Posterior vena cava (tissue), 2 donors: Measurements from ENCODE around the gene ZC2HC1C. TPM values are rescaled to one million over a fixed set of nuclear protein-coding genes. Genes with fewer than 3 reads are reported as not detected.
"Not testable (repeated sequence)": the region's sequence is repeated elsewhere in the genome, so short reads cannot be mapped to it uniquely, and the experiment has no call there.

ENCODE experiments used
- DNase-seq: peaks from one replicate; pipeline ENCODE4 v3.0.0-alpha.2; 2020; ENCODE audit warnings: low spot score
- intact Hi-C, 2 donors: fragments of 100-400 bp; cut with DNase I; formaldehyde crosslinking; loops; one replicate each; pipeline versions ENCODE4 v1.14.1 to v1.14.2; 2022 to 2023
- total RNA-seq, 2 donors: library from RNA; stranded (reverse); fragmentation: NEBNext Ultra II Directional; extraction: Animal tissue kit (Norgen Biotek cat#: 25700); gene quantifications; one replicate each; pipeline ENCODE4 v1.2.1, GENCODE V29; 2021
- donor health status: DM: yes; HTN: yes; CAD: no.
- donor health status: DM: yes; HTN: yes; CAD: no.

The ZC2HC1C gene
- total RNA-seq, 2 donors from 2014 or later = 0.46 to 2.3 TPM

DNA sequence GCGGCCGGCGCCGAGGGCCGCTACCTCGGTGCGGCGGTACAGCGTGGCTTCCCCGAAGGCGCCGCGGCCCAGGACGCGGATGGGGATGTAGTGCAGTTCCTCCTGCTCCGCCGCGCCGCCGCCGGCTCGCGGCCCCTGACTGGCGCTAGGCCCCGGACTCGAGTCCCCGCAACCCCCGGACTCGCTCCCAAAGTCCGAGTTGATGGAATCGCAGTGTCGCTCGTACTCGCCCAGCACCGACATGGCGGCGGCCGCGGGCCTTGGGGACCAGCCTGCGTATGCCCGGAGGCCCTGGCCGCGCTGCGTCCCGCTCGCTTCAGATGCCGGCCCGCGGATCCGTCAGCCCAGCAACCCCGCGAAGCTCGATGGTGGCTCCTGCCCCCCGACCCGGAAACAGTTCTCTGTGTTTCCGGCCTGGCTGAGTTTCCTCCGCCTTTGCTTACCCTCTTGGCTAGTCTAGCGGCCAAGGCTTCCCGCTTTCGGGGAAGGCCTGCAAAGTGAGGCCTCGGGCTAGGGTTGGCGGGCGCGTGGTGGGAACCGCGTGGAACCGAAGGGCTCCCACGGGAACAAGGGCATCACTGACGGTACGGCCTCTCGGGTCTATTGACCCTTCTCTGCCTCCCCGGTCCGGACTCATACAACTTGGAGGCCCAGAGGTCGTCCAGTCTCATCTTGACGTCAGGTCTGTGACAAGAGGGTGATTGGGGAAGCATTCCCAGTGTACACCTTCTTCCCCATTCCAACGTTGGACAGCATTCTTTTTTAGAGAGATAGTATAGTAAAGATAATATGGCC is 57.4 kb downstream of the ZC2HC1C start, which contains the start of gene NEK9:
TSS of gene NEK9 (minus strand) at position 370 of the 795 bp plus-strand sequence. CDS start at position 243, 127 bp downstream.
- DNase-seq = peak; percentile 97
- intact Hi-C loops = loop anchor here in 1 of 2 donors (10.0 kb wide), 1 partner anchor 368 kb away; no protein-coding TSS in a partner anchor

DNA sequence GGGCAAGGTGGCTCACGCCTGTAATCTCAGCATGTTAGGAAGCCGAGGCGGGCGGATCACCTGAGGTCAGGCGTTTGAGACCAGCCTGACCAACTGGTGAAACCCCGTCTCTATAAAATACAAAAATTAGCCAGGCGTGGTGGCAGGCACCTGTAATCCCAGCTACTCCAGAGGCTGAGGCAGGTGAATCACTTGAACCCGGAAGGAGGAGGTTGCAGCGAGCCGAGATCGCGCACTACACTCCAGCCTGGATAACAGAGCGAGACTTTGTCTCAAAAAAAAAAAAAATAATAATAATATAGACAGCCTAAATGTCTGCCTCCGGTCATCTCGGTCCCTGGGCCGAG is 58.0 kb downstream of the ZC2HC1C start:
- intact Hi-C loops = loop anchor here in 1 of 2 donors (10.0 kb wide), 1 partner anchor 367 kb away; no protein-coding TSS in a partner anchor

DNA sequence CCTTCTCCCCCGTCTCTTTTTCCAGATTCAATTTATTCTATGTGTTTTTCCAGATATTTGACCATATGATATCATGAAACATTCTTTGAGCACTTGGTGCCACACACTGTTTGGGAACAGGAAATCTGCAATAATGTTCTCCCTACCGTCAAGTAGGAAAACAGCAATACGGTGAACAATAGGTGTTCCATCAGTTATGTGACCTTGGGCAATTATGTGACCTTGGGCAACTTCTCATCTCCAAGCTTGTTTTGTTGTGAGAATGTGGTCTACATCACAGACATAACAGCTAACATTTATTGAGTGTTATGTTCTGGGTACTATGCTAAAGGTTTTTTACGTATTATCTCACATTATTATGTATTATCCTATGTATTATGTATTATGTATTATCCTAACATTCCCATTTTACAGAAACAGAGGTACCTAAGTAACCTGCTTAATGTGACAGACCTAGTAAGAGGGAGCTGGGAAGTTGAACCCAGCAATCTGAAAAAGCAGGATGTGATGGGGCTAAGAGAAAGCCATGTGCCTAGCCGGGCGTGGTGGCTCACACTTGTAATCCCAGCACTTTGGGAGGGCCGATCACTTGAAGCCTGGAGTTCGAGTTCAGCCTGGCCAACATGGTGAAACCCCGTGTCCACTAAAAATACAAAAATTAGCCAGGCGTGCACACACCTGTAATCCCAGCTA is 58.6 kb downstream of the ZC2HC1C start:
- no peak for DNase-seq
- intact Hi-C loops = loop anchor here in 1 of 2 donors (10.0 kb wide), 1 partner anchor 367 kb away; no protein-coding TSS in a partner anchor

More for the DNA sequence above, 58.0 kb downstream of the ZC2HC1C start:
- not testable (repeated sequence) for DNase-seq

DNA sequence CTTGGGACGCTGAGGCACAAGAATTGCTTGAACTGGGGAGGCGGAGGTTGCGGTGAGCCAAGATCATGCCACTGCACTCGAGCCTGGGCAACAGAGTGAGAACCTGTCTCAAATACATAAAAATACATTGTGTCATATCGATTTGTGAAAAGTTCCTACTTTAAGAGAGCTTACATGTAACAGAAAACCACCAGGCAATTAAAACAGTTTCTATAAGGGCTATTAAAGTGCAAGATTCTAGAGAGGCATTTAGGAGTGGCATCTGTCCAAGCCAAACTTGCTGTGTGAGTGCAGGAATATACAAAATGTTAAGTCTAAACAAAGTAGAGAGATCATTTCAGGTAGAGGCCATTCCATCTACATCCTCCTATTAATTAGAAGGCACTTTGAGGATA is 59.2 kb downstream of the ZC2HC1C start:
- DNase-seq = no peak
- intact Hi-C loops = loop anchor here in 1 of 2 donors (10.0 kb wide), 1 partner anchor 366 kb away; no protein-coding TSS in a partner anchor

Other genes with a start within 250 kb of the ZC2HC1C start
- gene PROX2, start 193.5 kb upstream of the ZC2HC1C start, total RNA-seq = not detected
- 10 to 100 TPM; 70.4 to 85.0 TPM for gene DLST, start 187.7 kb upstream of the ZC2HC1C start, total RNA-seq
- 10 to 100 TPM in 1 of 2 donors, 1 to 10 TPM in 1; 9.6 to 17.0 TPM for gene RPS6KL1, start 146.4 kb upstream of the ZC2HC1C start, total RNA-seq
- 10 to 100 TPM in 1 of 2 donors, 1 to 10 TPM in 1; 7.7 to 11.2 TPM for gene PGF, start 114.0 kb upstream of the ZC2HC1C start, total RNA-seq
- 10 to 100 TPM; 22.3 to 29.5 TPM for gene EIF2B2, start 66.7 kb upstream of the ZC2HC1C start, total RNA-seq
- 10 to 100 TPM; 27.2 to 28.2 TPM for gene MLH3, start 18.2 kb upstream of the ZC2HC1C start, total RNA-seq
- gene ACYP1, start 5.6 kb upstream of the ZC2HC1C start, total RNA-seq = 10 to 100 TPM in 1 of 2 donors, 1 to 10 TPM in 1; 8.2 to 11.5 TPM
- 10 to 100 TPM; 68.7 to 86.2 TPM for gene NEK9, start 57.4 kb downstream of the ZC2HC1C start, total RNA-seq
- gene TMED10, start 107.0 kb downstream of the ZC2HC1C start, total RNA-seq = 100 to 1,000 TPM; 259 to 311 TPM
- 100 to 1,000 TPM; 485 to 992 TPM for gene FOS, start 209.2 kb downstream of the ZC2HC1C start, total RNA-seq